Naive thymus-derived CD4-positive, alpha-beta T cell (primary cell): ENCODE results near the gene ADM2. TPM values are rescaled to one million over a fixed set of nuclear protein-coding genes. Genes with fewer than 3 reads are reported as not detected.

Experiments
- ATAC-seq: fragments of 150-1000 bp; cut with Tn5 transposase; 2 replicates; pipeline ENCODE4 v1.10.0; 2021; ENCODE audit warnings: mild to moderate bottlenecking, moderate library complexity
- CTCF ChIA-PET: fragments of 350-600 bp; sonication (Branson Sonifier 250); formaldehyde crosslinking; loops from one replicate; lab custom pipeline; 2021; ENCODE audit warnings: antibody characterized with exemption; lab: Charles Lee
- POLR2A ChIA-PET: fragments of 350-600 bp; sonication (Branson Sonifier 250); formaldehyde crosslinking; loops from one replicate; lab custom pipeline; 2021; ENCODE audit warnings: antibody characterized with exemption, inconsistent platforms; lab: Charles Lee
- DNase-seq, 9 donors: peaks; one replicate each; pipeline versions ENCODE4 v3.0.0 to v3.0.0-alpha.2; 2020 to 2022; ENCODE audit warnings: mixed read lengths in 1 of 9
- H3K27ac ChIP-seq: one replicate; pipeline ENCODE4 v1.7.0; 2013; ENCODE audit warnings: mild to moderate bottlenecking, low read depth, low read length, moderate library complexity
- H3K27me3 ChIP-seq, 2 donors: one replicate each; pipeline ENCODE4 v1.7.0; 2013; ENCODE audit warnings: low read length in 2 of 2, mild to moderate bottlenecking in 2 of 2, moderate library complexity in 2 of 2; ENCODE audit not compliant: control insufficient read depth in 2 of 2, insufficient read depth in 2 of 2
- H3K36me3 ChIP-seq, 3 experiments: 1 replicate in 2 of 3; 2 replicates in 1 of 3; pipeline ENCODE4 v1.7.0; 2013; ENCODE audit warnings: low read length in 3 of 3, mild to moderate bottlenecking in 3 of 3, moderate library complexity in 1 of 3; ENCODE audit not compliant: insufficient read depth in 3 of 3, control insufficient read depth in 2 of 3
- H3K4me1 ChIP-seq, 2 donors: one replicate each; pipeline ENCODE4 v1.7.0; 2013; ENCODE audit warnings: low read length in 2 of 2, mild to moderate bottlenecking in 2 of 2, moderate library complexity in 1 of 2; ENCODE audit not compliant: control insufficient read depth in 2 of 2, insufficient read depth in 2 of 2
- H3K4me3 ChIP-seq: 2 replicates; pipeline ENCODE4 v1.7.0; 2013; ENCODE audit warnings: mild to moderate bottlenecking, low read length
- H3K9me3 ChIP-seq, 3 experiments: 1 replicate in 2 of 3; 2 replicates in 1 of 3; pipeline ENCODE4 v1.7.0; 2013; ENCODE audit warnings: low read length in 3 of 3; ENCODE audit not compliant: control insufficient read depth in 2 of 3
- H3K27ac Mint-ChIP-seq, 9 donors: one replicate each; pipeline ENCODE4 v1.8.0; 2020 to 2022; ENCODE audit warnings: mixed read lengths in 9 of 9, mild to moderate bottlenecking in 8 of 9, moderate library complexity in 5 of 9, inconsistent platforms in 2 of 9
- H3K27me3 Mint-ChIP-seq, 5 donors: one replicate each; pipeline ENCODE4 v1.8.0; 2021 to 2022; ENCODE audit warnings: mixed read lengths in 5 of 5, mild to moderate bottlenecking in 1 of 5
- H3K36me3 Mint-ChIP-seq, 5 donors: one replicate each; pipeline ENCODE4 v1.8.0; 2020 to 2022; ENCODE audit warnings: mixed read lengths in 5 of 5, mild to moderate bottlenecking in 3 of 5, inconsistent platforms in 1 of 5
- H3K4me1 Mint-ChIP-seq, 7 donors: one replicate each; pipeline ENCODE4 v1.8.0; 2020 to 2022; ENCODE audit warnings: mixed read lengths in 7 of 7, mild to moderate bottlenecking in 3 of 7, inconsistent platforms in 1 of 7
- H3K4me3 Mint-ChIP-seq, 10 donors: one replicate each; pipeline ENCODE4 v1.8.0; 2020 to 2022; ENCODE audit warnings: mild to moderate bottlenecking in 10 of 10, mixed read lengths in 10 of 10, moderate library complexity in 6 of 10, inconsistent platforms in 2 of 10
- H3K9me3 Mint-ChIP-seq, 11 donors: one replicate each; pipeline ENCODE4 v1.8.0; 2020 to 2022; ENCODE audit warnings: mixed read lengths in 11 of 11, mild to moderate bottlenecking in 4 of 11, inconsistent platforms in 1 of 11, moderate library complexity in 1 of 11
- intact Hi-C, 2 donors: fragments of 100-400 bp; cut with micrococcal nuclease; formaldehyde crosslinking; loops; one replicate each; pipeline ENCODE4 v1.15.1; 2023
- polyA plus RNA-seq, 2 donors: library from polyadenylated mRNA; unstranded; fragments of 300-500 nt; fragmentation: Illumina TruSeq; gene quantifications; one replicate each; pipeline ENCODE4 v1.2.3, GENCODE V29; 2021
- total RNA-seq, 6 experiments: library from RNA in 5 of 6; stranded (reverse) in 5 of 6; gene quantifications; 1 replicate in 5 of 6; 2 replicates in 1 of 6; pipeline ENCODE4 v1.2.3 and lab custom pipeline; 2021 to 2026

The ADM2 gene
- total and polyA plus RNA-seq, 7 experiments from 2014 or later: 0.24 to 4.5 (median 3.7) TPM

DNA sequence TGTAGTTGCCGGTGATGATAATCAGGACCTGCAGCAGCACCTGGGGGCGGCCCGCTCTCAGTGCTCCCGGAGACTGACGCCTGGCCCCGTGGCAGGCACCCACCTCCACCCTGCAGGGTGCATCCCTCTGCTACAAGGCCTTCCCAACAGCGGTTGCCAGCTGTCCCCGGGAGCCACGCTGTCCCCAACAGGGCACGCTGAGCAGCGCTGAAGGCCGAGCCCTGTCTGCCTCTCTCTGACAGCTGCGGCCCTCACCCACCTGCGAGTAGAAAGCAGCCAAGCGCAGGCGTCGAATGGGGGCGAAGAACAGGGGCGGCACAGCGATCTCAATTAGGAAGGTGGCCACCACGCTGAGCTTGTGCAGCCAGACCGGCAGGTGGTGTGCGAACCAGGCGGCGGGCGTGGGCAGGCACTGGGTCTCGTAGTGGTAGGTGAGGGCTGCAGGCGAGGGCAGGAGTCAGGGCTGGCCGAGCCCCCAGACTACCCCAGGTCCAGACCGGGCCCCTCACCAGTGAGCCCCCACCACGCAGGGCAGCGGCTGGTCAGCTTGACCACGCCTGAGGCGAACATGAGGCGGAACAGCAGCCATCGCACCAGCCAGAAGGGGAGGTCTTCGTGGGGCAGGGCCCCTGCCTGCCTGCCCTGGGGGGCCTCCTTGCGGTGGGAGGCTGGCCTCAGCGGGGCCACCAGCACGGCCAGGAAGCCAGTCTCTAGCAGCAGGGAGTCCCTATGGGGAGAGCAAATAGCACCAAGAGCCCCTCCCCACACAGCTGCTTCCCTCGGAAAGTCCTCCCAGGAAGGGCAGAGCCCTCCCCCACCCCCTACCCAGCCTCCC, 24.6 kb downstream of the ADM2 start:
- peaks cover 19 to 26% of the 10 kb centered on the region in 2 donors for H3K4me1 ChIP-seq
- Mint-ChIP-seq H3K4me1 (peaks cover 12 to 22% (median 16%) of the 10 kb centered on the region in 7 donors), H3K36me3 (peaks cover 0 to 5% (median 0%) of the 10 kb centered on the region in 5 donors), H3K27ac (peak overlapping the region in 1 of 9 donors; percentile 51), H3K27me3 (no peaks in the 10 kb centered on the region), H3K4me3 (peak overlapping the region in 9 of 10 donors; percentile 21 to 97 (median 93)), H3K9me3 (no peaks in the 10 kb centered on the region)
- no peak for DNase-seq
- H3K4me3 ChIP-seq: peak overlapping the region; percentile 91
- ChIA-PET CTCF (interaction anchor here (0.6 to 1.0 kb wide), 3 partner anchors 16 to 115 kb away, joined by 3 read pairs; no protein-coding TSS in a partner anchor), POLR2A (interaction anchor here (0.7 to 6.2 kb wide), 4 partner anchors 9 to 115 kb away, joined by 3 to 116 read pairs (median 4); partner anchors contain the start of genes SCO2 and TYMP)
- intact Hi-C loops: loop anchor here in 1 of 2 donors (10.0 kb wide), 1 partner anchor 231 kb away; the partner anchor contains the start of gene MAPK11
- ATAC-seq: no peak
- no peaks in the 10 kb centered on the region for H3K9me3 ChIP-seq
- peaks cover 0 to 40% (median 7%) of the 10 kb centered on the region in 3 experiments for H3K36me3 ChIP-seq
- H3K27ac ChIP-seq: peak overlapping the region; percentile 99
- no peaks in the 10 kb centered on the region for H3K27me3 ChIP-seq

DNA sequence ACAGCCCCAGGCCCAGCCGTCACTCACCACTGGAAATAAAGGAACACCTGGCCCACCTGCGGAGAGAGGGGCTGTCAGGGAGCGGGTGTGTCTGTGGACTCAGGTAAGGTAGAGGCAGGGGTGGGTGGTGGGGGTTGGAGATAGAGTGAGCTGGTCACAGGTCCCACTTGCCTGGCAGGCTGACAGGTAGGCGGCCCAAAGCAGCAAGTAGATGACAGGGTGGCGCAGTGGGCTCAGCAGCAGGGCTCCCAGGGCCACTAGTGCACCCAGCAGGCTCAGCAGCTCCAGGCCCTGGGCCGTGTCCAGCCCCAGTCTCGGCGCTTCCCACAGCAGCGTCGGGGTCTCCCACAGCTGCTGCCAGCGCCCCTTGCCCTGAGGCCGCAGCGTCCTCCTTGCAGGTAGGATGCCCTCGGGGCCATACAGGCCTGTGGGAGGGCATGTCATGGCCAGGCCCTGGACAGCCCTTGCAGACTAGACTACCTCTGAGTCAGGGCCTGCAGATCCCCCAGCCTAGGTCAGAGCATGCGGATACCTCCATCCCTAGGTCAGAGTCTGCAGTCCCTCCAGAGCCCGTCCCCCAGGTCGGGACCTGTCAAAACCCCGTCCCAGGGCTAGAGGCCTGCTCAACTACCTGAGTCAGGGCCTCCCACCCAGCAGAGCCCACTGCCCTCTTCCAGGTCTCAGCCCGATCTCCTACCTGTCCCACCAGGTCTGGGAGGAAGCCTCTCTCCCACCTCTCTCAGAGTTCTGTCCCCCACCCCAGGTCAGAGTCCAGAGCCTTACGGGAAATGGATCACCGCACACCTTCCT, 25.5 kb downstream of the ADM2 start:
- no peaks in the 10 kb centered on the region for H3K27me3 ChIP-seq
- H3K4me3 ChIP-seq: peak overlapping the region; percentile 91
- Mint-ChIP-seq H3K4me1 (peaks cover 12 to 22% (median 16%) of the 10 kb centered on the region in 7 donors), H3K4me3 (peak overlapping the region; percentile 88 to 97 (median 92)), H3K27ac (peak overlapping the region; percentile 62 to 95 (median 91)), H3K27me3 (no peaks in the 10 kb centered on the region), H3K9me3 (no peaks in the 10 kb centered on the region), H3K36me3 (peaks cover 0 to 5% (median 0%) of the 10 kb centered on the region in 5 donors)
- CTCF ChIA-PET: interaction anchor here (0.6 to 1.1 kb wide), 3 partner anchors 15 to 114 kb away, joined by 3 read pairs; no protein-coding TSS in a partner anchor
- intact Hi-C loops: loop anchor here (1.0 to 10.0 kb wide), 5 partner anchors 32 to 232 kb away; partner anchors contain the start of genes MAPK11 (in 1 of the 2) and SBF1 (in 1 of the 2)
- H3K9me3 ChIP-seq: no peaks in the 10 kb centered on the region
- peaks cover 19 to 26% of the 10 kb centered on the region in 2 donors for H3K4me1 ChIP-seq
- peaks cover 0 to 40% (median 7%) of the 10 kb centered on the region in 3 experiments for H3K36me3 ChIP-seq
- H3K27ac ChIP-seq: peak overlapping the region; percentile 99
- DNase-seq: peak in 1 of 9 donors; percentile 34
- POLR2A ChIA-PET: interaction anchor here (0.8 to 6.2 kb wide), 10 partner anchors 10 to 546 kb away, joined by 3 to 116 read pairs (median 4); partner anchors contain the start of genes PIM3, SCO2, TUBGCP6 and TYMP
- ATAC-seq: no peak

DNA sequence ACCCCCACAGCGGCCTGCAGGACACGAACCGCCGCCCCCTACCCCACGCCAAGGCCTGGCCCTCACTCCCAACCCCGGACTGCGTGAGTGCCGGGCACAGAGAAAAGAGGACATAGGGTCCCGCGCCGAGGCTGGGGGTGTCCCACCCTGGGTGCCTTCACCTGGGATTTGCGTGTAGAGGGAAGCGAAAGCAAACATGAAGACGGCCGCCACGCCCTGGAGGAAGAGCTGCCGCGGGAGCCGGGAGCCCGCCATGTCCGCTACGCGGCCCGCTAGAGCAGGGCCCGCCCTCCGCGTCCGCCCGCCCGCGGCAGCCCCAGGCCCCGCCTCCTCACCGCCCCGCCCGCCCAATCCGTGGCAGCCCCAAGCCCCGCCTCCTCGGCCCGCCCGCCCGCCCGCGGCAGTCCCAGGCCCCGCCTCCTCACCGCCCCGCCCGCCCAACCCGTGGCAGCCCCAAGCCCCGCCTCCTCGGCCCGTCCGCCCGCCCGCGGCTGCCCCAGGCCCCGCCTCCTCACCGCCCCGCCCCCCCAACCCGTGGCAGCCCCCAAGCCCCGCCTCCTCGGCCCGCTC, 26.2 kb downstream of the ADM2 start, which contains the start of gene LMF2:
LMF2 (minus strand) TSS at position 282 of the 570 bp plus-strand sequence; CDS start at position 255, 27 bp downstream.
- H3K4me1 ChIP-seq: peaks cover 19 to 26% of the 10 kb centered on the region in 2 donors
- H3K27me3 ChIP-seq: no peaks in the 10 kb centered on the region
- peak within 1 kb of the TSS; percentile 99 for H3K27ac ChIP-seq
- H3K27ac Mint-ChIP-seq: peak within 1 kb of the TSS; percentile 89 to 99 (median 98)
- H3K4me1 Mint-ChIP-seq: peaks cover 12 to 28% (median 23%) of the 10 kb centered on the region in 7 donors
- peaks cover 0 to 7% (median 0%) of the 10 kb centered on the region in 5 donors for H3K36me3 Mint-ChIP-seq
- intact Hi-C loops: loop anchor here (1.0 to 10.0 kb wide), 5 partner anchors 32 to 233 kb away; partner anchors contain the start of genes MAPK11 (in 1 of the 2) and SBF1 (in 1 of the 2)
- POLR2A ChIA-PET: interaction anchor here (0.7 to 6.2 kb wide), 21 partner anchors 10 to 547 kb away, joined by 3 to 116 read pairs (median 5); partner anchors contain the start of genes CHKB, PIM3, SCO2 and SYCE3
- ATAC-seq (peak; percentile 82), DNase-seq (peak; percentile 83 to 94 (median 90))
- H3K36me3 ChIP-seq: peaks cover 0 to 42% (median 7%) of the 10 kb centered on the region in 3 experiments
- CTCF ChIA-PET: interaction anchor here (1.1 to 2.0 kb wide), 6 partner anchors 10 to 256 kb away, joined by 3 to 25 read pairs (median 6); partner anchors contain the start of genes HDAC10 and SCO2
- H3K9me3 Mint-ChIP-seq: no peaks in the 10 kb centered on the region
- H3K4me3 Mint-ChIP-seq: peak within 1 kb of the TSS; percentile 88 to 97 (median 94)
- no peaks in the 10 kb centered on the region for H3K9me3 ChIP-seq
- H3K27me3 Mint-ChIP-seq: no peaks in the 10 kb centered on the region
- peak within 1 kb of the TSS; percentile 91 for H3K4me3 ChIP-seq

DNA sequence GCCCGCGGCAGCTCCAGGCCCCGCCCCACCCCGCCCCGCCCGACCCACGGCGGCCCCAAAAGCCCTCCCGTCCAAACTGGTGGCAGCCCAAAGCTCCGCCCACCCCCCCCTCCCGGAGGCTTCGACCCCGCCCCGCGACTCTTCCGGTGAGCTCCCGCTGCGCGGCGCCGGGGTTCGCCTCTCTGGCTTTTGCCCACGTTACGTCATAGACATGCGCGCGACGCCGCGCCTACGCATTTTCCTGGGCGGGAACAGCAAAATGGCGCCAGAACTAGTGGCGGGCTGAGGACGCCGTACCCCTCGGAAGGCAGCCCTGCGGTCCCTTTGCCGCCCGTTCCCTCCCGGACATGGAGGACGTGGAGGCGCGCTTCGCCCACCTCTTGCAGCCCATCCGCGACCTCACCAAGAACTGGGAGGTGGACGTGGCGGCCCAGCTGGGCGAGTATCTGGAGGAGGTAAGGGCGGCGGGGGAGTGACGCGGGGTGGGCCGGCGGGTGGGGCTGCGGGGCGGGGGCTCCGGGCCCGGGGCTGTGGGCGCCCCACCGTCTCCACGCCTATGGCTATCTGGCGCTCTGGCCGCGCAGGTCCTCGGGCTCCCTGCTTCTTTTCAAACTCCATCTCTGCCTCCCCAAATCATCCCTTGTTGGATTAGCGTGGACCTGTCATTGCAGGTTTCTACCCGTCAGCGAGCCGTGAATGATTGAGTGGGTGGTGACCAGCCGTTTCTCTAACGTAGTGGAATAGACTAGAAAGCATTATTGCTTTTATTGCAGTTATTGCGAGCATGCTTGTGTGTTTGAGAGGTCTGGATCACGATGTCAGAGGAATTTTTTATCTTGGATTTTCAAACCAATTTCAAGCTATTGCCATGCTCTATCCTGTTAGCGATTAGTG, 26.9 kb downstream of the ADM2 start, which contains the start of gene NCAPH2:
NCAPH2 (plus strand) TSS at position 234 of the 894 bp plus-strand sequence; CDS start at position 348, 114 bp downstream.
- Histone ChIP-seq H3K9me3 (no peaks in the 10 kb centered on the region), H3K36me3 (peaks cover 0 to 42% (median 7%) of the 10 kb centered on the region in 3 experiments), H3K27ac (peak within 1 kb of the TSS; percentile 99), H3K27me3 (no peaks in the 10 kb centered on the region), H3K4me1 (peaks cover 19 to 26% of the 10 kb centered on the region in 2 donors), H3K4me3 (peak within 1 kb of the TSS; percentile 91)
- ChIA-PET CTCF (interaction anchor here (1.1 to 2.0 kb wide), 8 partner anchors 10 to 256 kb away, joined by 3 to 25 read pairs (median 5); partner anchors contain the start of genes HDAC10 and SCO2), POLR2A (interaction anchor here (0.6 to 6.2 kb wide), 27 partner anchors 10 to 548 kb away, joined by 3 to 116 read pairs (median 4); partner anchors contain the start of genes CHKB, KLHDC7B, PIM3 and SCO2)
- H3K4me3 Mint-ChIP-seq: peak within 1 kb of the TSS; percentile 88 to 97 (median 94)
- ATAC-seq (peak; percentile 86), DNase-seq (peak; percentile 95 to 99 (median 97))
- H3K36me3 Mint-ChIP-seq: peaks cover 0 to 7% (median 0%) of the 10 kb centered on the region in 5 donors
- peak within 1 kb of the TSS; percentile 89 to 99 (median 98) for H3K27ac Mint-ChIP-seq
- peaks cover 14 to 33% (median 27%) of the 10 kb centered on the region in 7 donors for H3K4me1 Mint-ChIP-seq
- H3K9me3 Mint-ChIP-seq: no peaks in the 10 kb centered on the region
- intact Hi-C loops: loop anchor here (1.0 to 10.0 kb wide), 15 partner anchors 17 to 317 kb away; partner anchors contain the start of genes CHKB (in 2 of the 2), MAPK11 (in 2 of the 2), SCO2 (in 2 of the 2) and SBF1 (in 1 of the 2)
- no peaks in the 10 kb centered on the region for H3K27me3 Mint-ChIP-seq
